ENCODE results near the gene KDM5D. TPM values are rescaled to one million over a fixed set of nuclear protein-coding genes. Genes with fewer than 3 reads are reported as not detected.

The KDM5D gene
- total RNA-seq = 9.4 and 10.0 TPM in 2 replicates

DNA sequence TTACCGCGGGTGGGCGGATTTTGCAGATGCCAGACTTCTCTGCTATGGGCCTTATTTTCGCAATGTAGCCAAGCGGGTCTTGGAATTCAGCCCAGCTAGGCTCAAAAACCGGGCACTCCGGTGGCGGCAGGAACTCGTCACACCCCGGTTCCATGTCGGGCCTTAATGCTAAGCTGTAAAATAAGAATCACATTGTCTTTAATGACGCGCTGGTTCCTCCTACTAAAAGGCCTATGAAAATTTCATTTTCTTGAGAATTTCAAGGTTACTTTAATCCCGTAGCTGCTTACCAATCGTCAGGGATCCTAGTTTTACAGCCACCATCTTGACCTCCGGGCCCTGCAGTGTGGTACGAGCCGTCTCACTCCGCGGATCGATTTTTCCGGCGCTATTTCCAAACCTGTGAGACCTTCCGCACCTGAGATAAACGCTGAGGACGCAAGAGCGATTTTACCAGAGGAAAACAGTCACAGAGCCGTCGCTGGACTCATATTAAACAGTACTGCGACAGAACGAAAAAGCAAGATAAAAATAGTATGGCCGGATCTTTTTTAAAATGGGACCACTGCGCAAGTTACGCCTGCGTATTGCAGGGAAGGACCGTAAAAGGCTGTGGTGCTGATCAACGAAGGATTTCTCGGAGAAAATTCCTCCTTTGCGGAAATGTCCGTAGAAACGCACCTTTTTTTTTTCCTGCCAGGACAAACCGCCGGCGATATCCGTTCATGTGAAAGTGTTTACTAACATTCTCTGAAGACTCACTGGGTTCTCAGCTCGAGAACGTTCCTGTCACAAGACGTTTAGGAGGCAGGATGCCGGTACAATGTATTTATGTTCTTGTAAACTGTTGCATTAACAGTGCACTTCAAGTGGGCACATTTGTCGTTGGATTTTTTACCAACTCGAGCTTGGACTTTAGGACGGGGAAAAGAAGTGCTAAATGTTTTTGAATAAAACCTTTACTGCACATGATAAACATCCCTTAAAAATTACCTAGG, at the start of gene KDM5D:
TSS of gene KDM5D (minus strand) at position 346 of the 998 bp plus-strand sequence. CDS start at position 154, 192 bp downstream.

